RWPE1 (cell line): Measurements from ENCODE around the gene TMEM125.

Experiments
- CTCF ChIA-PET: fragments of 350-600 bp; sonication (Branson Sonifier 250); formaldehyde crosslinking; extraction: SDS; loops from one replicate; lab custom pipeline; 2021; lab: Yijun Ruan, JAX
- POLR2A ChIA-PET: fragments of 400-600 bp; formaldehyde crosslinking; extraction: SDS; loops from one replicate; lab custom pipeline; 2020; ENCODE audit warnings: antibody characterized with exemption; ENCODE audit not compliant: low non-redundant PET; lab: Yijun Ruan, JAX
- DNase-seq: peaks from one replicate; pipeline ENCODE4 v3.0.0; 2012; ENCODE audit warnings: low spot score
- H3K27ac ChIP-seq: fragments of 450-650 bp; 2 replicates; pipeline ENCODE4 v1.5.1; 2017
- TF ChIP-seq, protein P1 (sequence below): fragments of 450-650 bp; conservative IDR thresholded peaks from 2 replicates; pipeline ENCODE4 v1.5.1; 2017; ENCODE audit warnings: low read depth, mild to moderate bottlenecking

Gene TMEM125

DNA sequence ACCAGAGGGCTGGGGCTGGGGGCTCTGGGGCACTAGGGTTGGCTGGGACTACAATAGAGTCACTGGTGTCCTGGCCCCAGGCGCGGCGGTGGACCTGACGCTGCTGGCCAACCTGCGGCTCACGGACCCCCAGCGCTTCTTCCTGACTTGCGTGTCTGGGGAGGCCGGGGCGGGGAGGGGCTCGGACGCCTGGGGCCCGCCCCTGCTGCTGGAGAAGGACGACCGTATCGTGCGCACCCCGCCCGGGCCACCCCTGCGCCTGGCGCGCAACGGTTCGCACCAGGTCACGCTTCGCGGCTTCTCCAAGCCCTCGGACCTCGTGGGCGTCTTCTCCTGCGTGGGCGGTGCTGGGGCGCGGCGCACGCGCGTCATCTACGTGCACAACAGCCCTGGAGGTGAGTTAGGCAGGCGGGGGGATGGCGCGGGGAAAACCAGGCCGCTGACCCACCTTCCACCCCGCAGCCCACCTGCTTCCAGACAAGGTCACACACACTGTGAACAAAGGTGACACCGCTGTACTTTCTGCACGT, 35.1 kb downstream of the TMEM125 start:
- POLR2A ChIA-PET: no interaction called here
- no peak overlapping the region for H3K27ac ChIP-seq
- TF ChIP-seq, protein P1, sequence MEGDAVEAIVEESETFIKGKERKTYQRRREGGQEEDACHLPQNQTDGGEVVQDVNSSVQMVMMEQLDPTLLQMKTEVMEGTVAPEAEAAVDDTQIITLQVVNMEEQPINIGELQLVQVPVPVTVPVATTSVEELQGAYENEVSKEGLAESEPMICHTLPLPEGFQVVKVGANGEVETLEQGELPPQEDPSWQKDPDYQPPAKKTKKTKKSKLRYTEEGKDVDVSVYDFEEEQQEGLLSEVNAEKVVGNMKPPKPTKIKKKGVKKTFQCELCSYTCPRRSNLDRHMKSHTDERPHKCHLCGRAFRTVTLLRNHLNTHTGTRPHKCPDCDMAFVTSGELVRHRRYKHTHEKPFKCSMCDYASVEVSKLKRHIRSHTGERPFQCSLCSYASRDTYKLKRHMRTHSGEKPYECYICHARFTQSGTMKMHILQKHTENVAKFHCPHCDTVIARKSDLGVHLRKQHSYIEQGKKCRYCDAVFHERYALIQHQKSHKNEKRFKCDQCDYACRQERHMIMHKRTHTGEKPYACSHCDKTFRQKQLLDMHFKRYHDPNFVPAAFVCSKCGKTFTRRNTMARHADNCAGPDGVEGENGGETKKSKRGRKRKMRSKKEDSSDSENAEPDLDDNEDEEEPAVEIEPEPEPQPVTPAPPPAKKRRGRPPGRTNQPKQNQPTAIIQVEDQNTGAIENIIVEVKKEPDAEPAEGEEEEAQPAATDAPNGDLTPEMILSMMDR: no peak
- CTCF ChIA-PET: no interaction called here
- no peak for DNase-seq

- CTCF ChIA-PET: no interaction called here
Observed at GRCh38 chr1:43305461-43305860, 35.7 kb downstream of the TMEM125 start.

GRCh38 chr1:43305926-43306687, 36.3 kb downstream of the TMEM125 start:
- POLR2A ChIA-PET: no interaction called here
- CTCF ChIA-PET: interaction anchor here (0.6 kb wide), 1 partner anchor 12 kb away, joined by 3 read pairs; no protein-coding TSS in a partner anchor
- DNase-seq: no peak
- H3K27ac ChIP-seq: no peak overlapping the region
- TF ChIP-seq, protein P1: no peak

More at GRCh38 chr1:43305461-43305860, 35.7 kb downstream of the TMEM125 start:
- no peak for DNase-seq
- TF ChIP-seq, protein P1: no peak
- POLR2A ChIA-PET: no interaction called here
- H3K27ac ChIP-seq: no peak overlapping the region

DNA sequence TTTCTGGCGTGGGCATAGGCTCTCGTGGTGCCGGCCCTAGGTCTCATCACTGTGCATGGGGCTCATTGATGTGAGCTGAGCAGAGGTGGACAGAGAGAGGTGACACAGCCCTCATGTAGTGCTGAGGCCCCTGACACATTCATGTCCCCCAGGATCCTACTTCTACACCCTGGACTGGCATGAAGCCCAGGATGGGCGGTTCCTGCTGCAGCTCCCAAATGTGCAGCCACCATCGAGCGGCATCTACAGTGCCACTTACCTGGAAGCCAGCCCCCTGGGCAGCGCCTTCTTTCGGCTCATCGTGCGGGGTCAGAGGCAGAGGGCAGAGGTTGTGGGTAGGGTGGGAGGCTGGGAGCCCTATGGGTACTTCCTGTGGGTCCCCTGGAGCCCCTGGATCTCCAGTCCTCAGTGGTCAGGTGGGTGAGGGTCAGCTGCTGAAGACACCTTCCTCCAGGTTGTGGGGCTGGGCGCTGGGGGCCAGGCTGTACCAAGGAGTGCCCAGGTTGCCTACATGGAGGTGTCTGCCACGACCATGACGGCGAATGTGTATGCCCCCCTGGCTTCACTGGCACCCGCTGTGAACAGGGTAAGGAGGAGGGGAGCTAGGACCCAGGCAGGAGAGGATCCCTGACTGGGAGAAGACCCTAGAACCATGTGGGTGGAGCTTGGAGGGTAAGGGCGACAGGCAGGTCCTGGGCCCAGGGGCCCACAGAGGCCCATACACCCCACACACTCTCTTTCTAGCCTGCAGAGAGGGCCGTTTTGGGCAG, 37.1 kb downstream of the TMEM125 start:
- H3K27ac ChIP-seq: no peak overlapping the region
- CTCF ChIA-PET: interaction anchor here (0.6 to 1.2 kb wide), 2 partner anchors 11 to 21 kb away, joined by 3 read pairs; no protein-coding TSS in a partner anchor
- POLR2A ChIA-PET: no interaction called here
- no peak for DNase-seq
- TF ChIP-seq, protein P1: no peak

- ChIA-PET CTCF (interaction anchor here (0.5 to 1.2 kb wide), 3 partner anchors 22 to 264 kb away, joined by 3 to 4 read pairs (median 3); no protein-coding TSS in a partner anchor), POLR2A (no interaction called here)
- TF ChIP-seq, protein P1: no peak
Observed at GRCh38 chr1:43307458-43308158, 37.8 kb downstream of the TMEM125 start.

More at GRCh38 chr1:43307458-43308158, 37.8 kb downstream of the TMEM125 start:
- no peak for DNase-seq
- no peak overlapping the region for H3K27ac ChIP-seq
